ENCODE measurements around the gene LDB1. TPM values are rescaled to one million over a fixed set of nuclear protein-coding genes. Genes with fewer than 3 reads are reported as not detected.
A peak's percentile ranks its signal among the peaks of the same experiment; 100 is the strongest.

Gene LDB1
- total and polyA plus RNA-seq, 2 of the 13 experiments (the other 11 are each of a cell fraction or from before 2014, with no cell fraction given): 17.2 to 45.5 TPM

DNA sequence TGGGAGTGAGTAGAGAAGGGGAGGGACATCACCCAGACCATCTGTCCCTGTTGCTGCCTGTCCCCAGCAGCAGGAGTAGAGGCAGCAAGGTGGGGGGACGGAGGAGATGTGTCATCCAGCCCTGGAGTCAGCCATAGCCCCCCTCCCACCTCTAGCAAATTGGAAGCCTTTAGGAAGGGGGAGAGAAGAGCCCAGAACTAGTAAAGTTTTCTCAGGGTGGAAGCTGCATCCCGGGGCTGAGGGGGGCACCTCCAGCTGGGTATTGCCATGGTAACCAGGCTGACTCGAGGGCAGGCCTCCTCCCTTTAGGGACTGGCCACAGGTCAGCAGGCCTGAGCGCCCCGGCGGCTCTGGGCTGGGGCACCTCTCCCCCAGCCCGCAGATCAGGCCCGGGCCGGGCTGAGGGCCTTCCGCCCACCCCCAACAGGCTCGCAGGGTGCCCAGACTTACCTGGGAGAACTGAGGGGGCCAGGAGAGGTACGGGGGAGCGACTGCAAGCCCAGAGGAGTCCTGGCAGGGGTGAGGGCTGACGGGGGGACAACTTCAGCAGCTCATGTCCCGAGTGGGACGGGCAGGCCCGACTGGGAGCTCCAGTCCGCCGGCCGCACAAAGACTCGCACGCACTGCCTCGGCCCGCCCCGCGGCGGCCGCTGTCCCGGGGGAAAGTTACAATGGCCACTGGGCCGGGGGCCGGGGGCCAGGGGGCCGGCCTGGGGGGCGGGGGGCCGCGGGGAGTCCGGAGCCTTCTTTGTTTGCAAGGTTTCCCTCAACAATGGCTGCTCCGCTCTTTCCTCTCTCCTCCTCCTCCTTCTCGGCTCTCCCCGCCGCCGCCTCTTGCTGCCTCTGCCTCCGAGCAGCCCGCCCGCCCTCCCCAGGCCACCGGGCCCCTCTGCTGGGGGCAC lies 6.0 kb downstream of the LDB1 start:
- no peaks in the 10 kb centered on the region for H3K27me3 ChIP-seq (ENCODE audit: control insufficient read depth in 1 of 2, insufficient read depth in 2 of 2, low read length in 2 of 2)
- CTCF ChIA-PET (ENCODE audit: low intra/inter-chr PET ratio, low total read pairs): no interaction called here
- FAIRE-seq (no peak), DNase-seq (ENCODE audit: low spot score) (no peak), ATAC-seq (peak; percentile 50)
- BruUV-seq (replicated peaks): no TSS peak
- peaks cover 9% of the 10 kb centered on the region for H4K20me1 ChIP-seq (ENCODE audit: insufficient read depth, low read length)
- peaks cover 60% of the 10 kb centered on the region for H3K4me1 ChIP-seq (ENCODE audit: insufficient read depth, low read length)
- peaks cover 18 to 27% of the 10 kb centered on the region in 2 experiments for H3K36me3 ChIP-seq (replicated peaks in 1 of 2; ENCODE audit: control insufficient read depth in 1 of 2, insufficient read depth in 2 of 2, low read length in 2 of 2)
- POLR2A ChIA-PET: interaction anchor here (0.6 to 3.2 kb wide), 14 partner anchors 9 to 296 kb away, joined by 3 to 28 read pairs (median 4); partner anchors contain the start of genes NOLC1, OGA and PPRC1
- peak overlapping the region; percentile 60 for H3K27ac ChIP-seq (ENCODE audit: extremely low read length, insufficient read depth, low read length)
- no peaks in the 10 kb centered on the region for H3K9me3 ChIP-seq (ENCODE audit: low read length)
- 2% methylated on average over 11 of the region's 45 CpGs for WGBS (ENCODE audit: low lambda C conversion rate)
- intact Hi-C loops (cut with micrococcal nuclease; ENCODE audit: unreplicated experiment): no loop called here
- H3K4me3 ChIP-seq (replicated peaks in 1 of 3; ENCODE audit: insufficient read depth in 1 of 3, low read depth in 2 of 3, low read length in 3 of 3): peak overlapping the region; percentile 86 to 96 (median 94)
- H3K79me2 ChIP-seq (ENCODE audit: insufficient read depth, low read length): peaks cover 20% of the 10 kb centered on the region
- H2AFZ ChIP-seq (ENCODE audit: low read length): no peak overlapping the region
- peak overlapping the region; percentile 88 for H3K4me2 ChIP-seq (ENCODE audit: low read depth, low read length)
- in situ Hi-C loops (cut with HindIII; ENCODE audit: extremely low pct_ligation_motif_present, low pct_unique_long_range_greater_than_20kb): no loop called here
- H3K9ac ChIP-seq (ENCODE audit: insufficient read depth, low read depth, low read length): peak overlapping the region; percentile 81
- TF ChIP-seq, protein P1, sequence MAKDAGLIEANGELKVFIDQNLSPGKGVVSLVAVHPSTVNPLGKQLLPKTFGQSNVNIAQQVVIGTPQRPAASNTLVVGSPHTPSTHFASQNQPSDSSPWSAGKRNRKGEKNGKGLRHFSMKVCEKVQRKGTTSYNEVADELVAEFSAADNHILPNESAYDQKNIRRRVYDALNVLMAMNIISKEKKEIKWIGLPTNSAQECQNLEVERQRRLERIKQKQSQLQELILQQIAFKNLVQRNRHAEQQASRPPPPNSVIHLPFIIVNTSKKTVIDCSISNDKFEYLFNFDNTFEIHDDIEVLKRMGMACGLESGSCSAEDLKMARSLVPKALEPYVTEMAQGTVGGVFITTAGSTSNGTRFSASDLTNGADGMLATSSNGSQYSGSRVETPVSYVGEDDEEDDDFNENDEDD (CRISPR knock-in tag; IDR thresholded peaks at IDR 0.05; ENCODE audit: borderline replicate concordance): no peak
- no peak for TF ChIP-seq CENPT (CRISPR knock-in tag; IDR thresholded peaks at IDR 0.05; ENCODE audit: low read depth)
- TF ChIP-seq, protein P2, sequence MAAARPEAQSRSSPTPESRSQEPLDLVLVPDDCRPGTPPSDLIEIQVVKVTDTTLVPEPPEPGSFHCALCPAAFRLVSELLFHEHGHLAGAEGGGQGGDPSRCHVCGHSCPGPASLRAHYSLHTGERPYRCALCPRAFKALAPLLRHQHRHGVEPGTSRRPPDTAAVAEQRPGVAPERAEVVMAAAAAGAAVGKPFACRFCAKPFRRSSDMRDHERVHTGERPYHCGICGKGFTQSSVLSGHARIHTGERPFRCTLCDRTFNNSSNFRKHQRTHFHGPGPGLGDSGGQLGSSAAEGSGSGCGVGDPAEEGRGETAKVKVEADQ (CRISPR knock-in tag; IDR thresholded peaks at IDR 0.05; ENCODE audit: borderline replicate concordance): 0 out of 2 replicates have a peak, but pooled peaks have one; percentile 34
- TF ChIP-seq TBX2 (CRISPR knock-in tag; IDR thresholded peaks at IDR 0.05; ENCODE audit: borderline replicate concordance): 0 out of 2 replicates have a peak, but pooled peaks have one; percentile 13
- TF ChIP-seq HOXA9 (CRISPR knock-in tag; IDR thresholded peaks at IDR 0.05; ENCODE audit: borderline replicate concordance): no peak
- TF ChIP-seq, protein P3, sequence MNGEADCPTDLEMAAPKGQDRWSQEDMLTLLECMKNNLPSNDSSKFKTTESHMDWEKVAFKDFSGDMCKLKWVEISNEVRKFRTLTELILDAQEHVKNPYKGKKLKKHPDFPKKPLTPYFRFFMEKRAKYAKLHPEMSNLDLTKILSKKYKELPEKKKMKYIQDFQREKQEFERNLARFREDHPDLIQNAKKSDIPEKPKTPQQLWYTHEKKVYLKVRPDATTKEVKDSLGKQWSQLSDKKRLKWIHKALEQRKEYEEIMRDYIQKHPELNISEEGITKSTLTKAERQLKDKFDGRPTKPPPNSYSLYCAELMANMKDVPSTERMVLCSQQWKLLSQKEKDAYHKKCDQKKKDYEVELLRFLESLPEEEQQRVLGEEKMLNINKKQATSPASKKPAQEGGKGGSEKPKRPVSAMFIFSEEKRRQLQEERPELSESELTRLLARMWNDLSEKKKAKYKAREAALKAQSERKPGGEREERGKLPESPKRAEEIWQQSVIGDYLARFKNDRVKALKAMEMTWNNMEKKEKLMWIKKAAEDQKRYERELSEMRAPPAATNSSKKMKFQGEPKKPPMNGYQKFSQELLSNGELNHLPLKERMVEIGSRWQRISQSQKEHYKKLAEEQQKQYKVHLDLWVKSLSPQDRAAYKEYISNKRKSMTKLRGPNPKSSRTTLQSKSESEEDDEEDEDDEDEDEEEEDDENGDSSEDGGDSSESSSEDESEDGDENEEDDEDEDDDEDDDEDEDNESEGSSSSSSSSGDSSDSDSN (CRISPR knock-in tag; IDR thresholded peaks at IDR 0.05): peak; percentile 42; the same call in 1 of the 2 replicates
- TF ChIP-seq ISL2 (CRISPR knock-in tag; IDR thresholded peaks at IDR 0.05): no peak
- no peak; the same call in 1 of the 2 replicates for TF ChIP-seq ZNF547 (CRISPR knock-in tag; IDR thresholded peaks at IDR 0.05)
- TF ChIP-seq MAFK (conservative IDR thresholded peaks at IDR 0.05 in 1 of 2, IDR thresholded peaks at IDR 0.05 in 1 of 2; ENCODE audit: low read length in 2 of 2): no peak
- TF ChIP-seq, protein P4, sequence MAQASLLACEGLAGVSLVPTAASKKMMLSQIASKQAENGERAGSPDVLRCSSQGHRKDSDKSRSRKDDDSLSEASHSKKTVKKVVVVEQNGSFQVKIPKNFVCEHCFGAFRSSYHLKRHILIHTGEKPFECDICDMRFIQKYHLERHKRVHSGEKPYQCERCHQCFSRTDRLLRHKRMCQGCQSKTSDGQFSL (CRISPR knock-in tag; IDR thresholded peaks at IDR 0.05): no peak
- TF ChIP-seq ZNF589 (CRISPR knock-in tag; conservative IDR thresholded peaks at IDR 0.05): 0 out of 2 replicates have a peak, but pooled peaks have one; percentile 31
- TF ChIP-seq MEIS1 (CRISPR knock-in tag; IDR thresholded peaks at IDR 0.05; ENCODE audit: borderline replicate concordance): 0 out of 2 replicates have a peak, but pooled peaks have one; percentile 12
- no peak for TF ChIP-seq CEBPB (IDR thresholded peaks at IDR 0.05; ENCODE audit: borderline replicate concordance, low read depth, low read length)
- TF ChIP-seq ZNF883 (CRISPR knock-in tag; IDR thresholded peaks at IDR 0.05; ENCODE audit: not compliant biosample characterization): no peak
- TF ChIP-seq ZC3H4 (CRISPR knock-in tag; IDR thresholded peaks at IDR 0.05; ENCODE audit: borderline replicate concordance): 0 out of 2 replicates have a peak, but pooled peaks have one; percentile 21
- TF ChIP-seq, protein P5, sequence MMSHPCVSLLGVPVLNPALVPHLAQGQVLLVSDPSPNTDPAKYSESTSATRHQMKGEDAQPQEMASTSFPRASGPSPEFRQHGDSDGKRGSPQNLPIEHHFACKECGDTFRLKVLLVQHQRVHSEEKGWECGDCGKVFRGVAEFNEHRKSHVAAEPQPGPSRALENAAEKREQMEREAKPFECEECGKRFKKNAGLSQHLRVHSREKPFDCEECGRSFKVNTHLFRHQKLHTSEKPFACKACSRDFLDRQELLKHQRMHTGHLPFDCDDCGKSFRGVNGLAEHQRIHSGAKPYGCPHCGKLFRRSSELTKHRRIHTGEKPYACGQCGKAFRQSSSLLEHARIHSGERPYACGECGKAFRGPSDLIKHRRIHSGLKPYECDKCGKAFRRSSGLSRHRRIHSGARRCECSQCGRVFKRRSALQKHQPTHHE (CRISPR knock-in tag; IDR thresholded peaks at IDR 0.05; ENCODE audit: borderline replicate concordance): no peak
